ENCODE data around the gene TRIM45.

DNA sequence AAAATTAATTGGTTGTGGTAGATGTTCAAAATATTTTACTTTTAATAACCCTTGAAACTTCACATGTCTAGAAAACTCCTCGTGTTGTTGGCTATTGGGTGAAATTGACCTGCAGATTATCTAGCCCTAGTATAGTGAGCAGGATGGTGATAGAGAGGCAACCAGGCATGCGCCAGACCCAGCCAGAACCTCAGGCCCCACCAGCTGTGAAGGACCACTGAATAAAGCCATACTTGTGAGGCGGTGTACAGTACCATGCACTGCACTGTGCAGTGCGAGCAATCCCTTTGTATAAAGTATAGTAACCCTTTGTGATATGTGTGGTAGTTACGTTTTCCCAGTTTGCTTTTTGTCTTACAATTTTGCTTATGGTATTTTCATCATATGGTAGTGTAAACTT, 53.0 kb downstream of the TRIM45 start:
- TF ChIP-seq THAP11 (CRISPR knock-in tag; IDR thresholded peaks at IDR 0.05) (no peak), ZBTB42 (CRISPR knock-in tag; IDR thresholded peaks at IDR 0.05) (no peak), KLF16 (CRISPR knock-in tag; IDR thresholded peaks at IDR 0.05) (no peak), ZZZ3 (CRISPR knock-in tag; IDR thresholded peaks at IDR 0.05; ENCODE audit: borderline replicate concordance) (no peak), ELF4 (CRISPR knock-in tag; IDR thresholded peaks at IDR 0.05; ENCODE audit: borderline replicate concordance) (no peak), ZNF326 (CRISPR knock-in tag; IDR thresholded peaks at IDR 0.05; ENCODE audit: borderline replicate concordance) (no peak), EZH2 (conservative IDR thresholded peaks at IDR 0.05; ENCODE audit: low read depth, low read length) (no peak), FOXK1 (CRISPR knock-in tag; IDR thresholded peaks at IDR 0.05; ENCODE audit: borderline replicate concordance, low read depth) (no peak)
- TF ChIP-seq, protein P1, sequence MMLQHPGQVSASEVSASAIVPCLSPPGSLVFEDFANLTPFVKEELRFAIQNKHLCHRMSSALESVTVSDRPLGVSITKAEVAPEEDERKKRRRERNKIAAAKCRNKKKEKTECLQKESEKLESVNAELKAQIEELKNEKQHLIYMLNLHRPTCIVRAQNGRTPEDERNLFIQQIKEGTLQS (CRISPR knock-in tag; IDR thresholded peaks at IDR 0.05), result no peak
- TF ChIP-seq, protein P2, sequence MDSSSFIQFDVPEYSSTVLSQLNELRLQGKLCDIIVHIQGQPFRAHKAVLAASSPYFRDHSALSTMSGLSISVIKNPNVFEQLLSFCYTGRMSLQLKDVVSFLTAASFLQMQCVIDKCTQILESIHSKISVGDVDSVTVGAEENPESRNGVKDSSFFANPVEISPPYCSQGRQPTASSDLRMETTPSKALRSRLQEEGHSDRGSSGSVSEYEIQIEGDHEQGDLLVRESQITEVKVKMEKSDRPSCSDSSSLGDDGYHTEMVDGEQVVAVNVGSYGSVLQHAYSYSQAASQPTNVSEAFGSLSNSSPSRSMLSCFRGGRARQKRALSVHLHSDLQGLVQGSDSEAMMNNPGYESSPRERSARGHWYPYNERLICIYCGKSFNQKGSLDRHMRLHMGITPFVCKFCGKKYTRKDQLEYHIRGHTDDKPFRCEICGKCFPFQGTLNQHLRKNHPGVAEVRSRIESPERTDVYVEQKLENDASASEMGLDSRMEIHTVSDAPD (CRISPR knock-in tag; IDR thresholded peaks at IDR 0.05), result no peak
- TF ChIP-seq, protein P3, sequence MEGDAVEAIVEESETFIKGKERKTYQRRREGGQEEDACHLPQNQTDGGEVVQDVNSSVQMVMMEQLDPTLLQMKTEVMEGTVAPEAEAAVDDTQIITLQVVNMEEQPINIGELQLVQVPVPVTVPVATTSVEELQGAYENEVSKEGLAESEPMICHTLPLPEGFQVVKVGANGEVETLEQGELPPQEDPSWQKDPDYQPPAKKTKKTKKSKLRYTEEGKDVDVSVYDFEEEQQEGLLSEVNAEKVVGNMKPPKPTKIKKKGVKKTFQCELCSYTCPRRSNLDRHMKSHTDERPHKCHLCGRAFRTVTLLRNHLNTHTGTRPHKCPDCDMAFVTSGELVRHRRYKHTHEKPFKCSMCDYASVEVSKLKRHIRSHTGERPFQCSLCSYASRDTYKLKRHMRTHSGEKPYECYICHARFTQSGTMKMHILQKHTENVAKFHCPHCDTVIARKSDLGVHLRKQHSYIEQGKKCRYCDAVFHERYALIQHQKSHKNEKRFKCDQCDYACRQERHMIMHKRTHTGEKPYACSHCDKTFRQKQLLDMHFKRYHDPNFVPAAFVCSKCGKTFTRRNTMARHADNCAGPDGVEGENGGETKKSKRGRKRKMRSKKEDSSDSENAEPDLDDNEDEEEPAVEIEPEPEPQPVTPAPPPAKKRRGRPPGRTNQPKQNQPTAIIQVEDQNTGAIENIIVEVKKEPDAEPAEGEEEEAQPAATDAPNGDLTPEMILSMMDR (CRISPR knock-in tag; IDR thresholded peaks at IDR 0.05), result no peak
- TF ChIP-seq, protein P4, sequence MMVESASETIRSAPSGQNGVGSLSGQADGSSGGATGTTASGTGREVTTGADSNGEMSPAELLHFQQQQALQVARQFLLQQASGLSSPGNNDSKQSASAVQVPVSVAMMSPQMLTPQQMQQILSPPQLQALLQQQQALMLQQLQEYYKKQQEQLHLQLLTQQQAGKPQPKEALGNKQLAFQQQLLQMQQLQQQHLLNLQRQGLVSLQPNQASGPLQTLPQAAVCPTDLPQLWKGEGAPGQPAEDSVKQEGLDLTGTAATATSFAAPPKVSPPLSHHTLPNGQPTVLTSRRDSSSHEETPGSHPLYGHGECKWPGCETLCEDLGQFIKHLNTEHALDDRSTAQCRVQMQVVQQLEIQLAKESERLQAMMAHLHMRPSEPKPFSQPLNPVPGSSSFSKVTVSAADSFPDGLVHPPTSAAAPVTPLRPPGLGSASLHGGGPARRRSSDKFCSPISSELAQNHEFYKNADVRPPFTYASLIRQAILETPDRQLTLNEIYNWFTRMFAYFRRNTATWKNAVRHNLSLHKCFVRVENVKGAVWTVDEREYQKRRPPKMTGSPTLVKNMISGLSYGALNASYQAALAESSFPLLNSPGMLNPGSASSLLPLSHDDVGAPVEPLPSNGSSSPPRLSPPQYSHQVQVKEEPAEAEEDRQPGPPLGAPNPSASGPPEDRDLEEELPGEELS (CRISPR knock-in tag; IDR thresholded peaks at IDR 0.05), result no peak

Data from HepG2 (cell line).